Hepatocyte (in vitro differentiated cells): Measurements from ENCODE around the gene GTF2F1. TPM values are rescaled to one million over a fixed set of nuclear protein-coding genes. Genes with fewer than 3 reads are reported as not detected.

Experiments
- DNase-seq: peaks from one replicate; pipeline ENCODE4 v3.0.0-alpha.2; 2016; ENCODE audit warnings: low spot score
- H2AFZ ChIP-seq: fragments of 200-600 bp; sonication (generic); 2 replicates; pipeline ENCODE4 v1.6.0; 2016; ENCODE audit warnings: antibody characterized with exemption, mild to moderate bottlenecking
- H3K27ac ChIP-seq: fragments of 200-600 bp; sonication (generic); 2 replicates; pipeline ENCODE4 v1.5.1; 2016; ENCODE audit warnings: mild to moderate bottlenecking
- H3K27me3 ChIP-seq: fragments of 200-600 bp; sonication (generic); 2 replicates; pipeline ENCODE4 v1.6.1; 2016
- H3K36me3 ChIP-seq: fragments of 200-600 bp; sonication (generic); replicated peaks from 2 replicates; pipeline ENCODE4 v1.5.1; 2016; ENCODE audit warnings: low read depth; ENCODE audit not compliant: insufficient read depth
- H3K4me1 ChIP-seq: fragments of 200-600 bp; sonication (generic); 2 replicates; pipeline ENCODE4 v1.5.1; 2016; ENCODE audit warnings: mild to moderate bottlenecking, moderate library complexity; ENCODE audit not compliant: insufficient read depth
- H3K4me2 ChIP-seq: fragments of 200-600 bp; sonication (generic); 2 replicates; pipeline ENCODE4 v1.6.0; 2016
- H3K4me3 ChIP-seq: fragments of 200-600 bp; sonication (generic); 2 replicates; pipeline ENCODE4 v1.5.1; 2016; ENCODE audit warnings: mild to moderate bottlenecking
- H3K79me2 ChIP-seq: fragments of 200-600 bp; sonication (generic); 2 replicates; pipeline ENCODE4 v1.6.0; 2017; ENCODE audit warnings: mild to moderate bottlenecking
- H3K9me2 ChIP-seq: fragments of 200-600 bp; sonication (generic); replicated peaks from 2 replicates; pipeline ENCODE4 v1.6.0; 2017; ENCODE audit warnings: mild to moderate bottlenecking; ENCODE audit not compliant: insufficient read depth
- H3K9me3 ChIP-seq: fragments of 200-600 bp; sonication (generic); 2 replicates; pipeline ENCODE4 v1.5.1; 2016; ENCODE audit warnings: low read depth, mild to moderate bottlenecking
- H4K20me1 ChIP-seq: fragments of 200-600 bp; sonication (generic); 2 replicates; pipeline ENCODE4 v1.6.0; 2016; ENCODE audit warnings: mild to moderate bottlenecking; ENCODE audit not compliant: insufficient read depth, poor library complexity, severe bottlenecking
- CTCF ChIP-seq: fragments of 200-600 bp; sonication (generic); IDR thresholded peaks from 2 replicates; pipeline ENCODE4 v1.5.1; 2016; ENCODE audit warnings: antibody characterized with exemption, mild to moderate bottlenecking; ENCODE audit not compliant: poor library complexity
- EZH2 ChIP-seq: fragments of 200-600 bp; sonication (generic); IDR thresholded peaks from 2 replicates; pipeline ENCODE4 v1.6.1; 2016; ENCODE audit warnings: antibody characterized with exemption, mild to moderate bottlenecking, borderline replicate concordance
- EZH2phosphoT487 ChIP-seq: fragments of 200-600 bp; sonication (generic); IDR thresholded peaks from one replicate; pipeline ENCODE4 v1.6.1; 2018; ENCODE audit warnings: antibody characterized with exemption, mild to moderate bottlenecking, low read depth, moderate library complexity; ENCODE audit not compliant: unreplicated experiment, severe bottlenecking
- WGBS: methylation state at CpG from one replicate; pipeline ENCODE4 v1.1.6; 2016; ENCODE audit warnings: low lambda C conversion rate; ENCODE audit errors: missing lambda C conversion rate; 5-methylcytosine and 5-hydroxymethylcytosine counted together
- polyA plus RNA-seq: library from polyadenylated mRNA; unstranded; fragments of >200 nt; fragmentation: Nextera tagmentation; extraction: Ambion mirVana; gene quantifications from 2 replicates; pipeline ENCODE4 v1.2.1, GENCODE V29; 2016
- total RNA-seq: library from RNA; depleted of rRNA; stranded (reverse); fragments of >200 nt; gene quantifications from 2 replicates; pipeline ENCODE4 v1.2.3, GENCODE V29; 2014

The GTF2F1 gene
- total and polyA plus RNA-seq, 2 experiments from 2014 or later, result 44.6 to 47.5 TPM

GRCh38 chr19:6396305-6396704 is 3.3 kb upstream of the GTF2F1 start:
- no peaks in the 10 kb centered on the region for H4K20me1 ChIP-seq
- no peak for DNase-seq
- peaks cover 8% of the 10 kb centered on the region for H3K4me1 ChIP-seq
- peaks cover 15% of the 10 kb centered on the region for H3K79me2 ChIP-seq
- H3K36me3 ChIP-seq, result no peaks in the 10 kb centered on the region
- no peaks in the 10 kb centered on the region for H3K9me2 ChIP-seq
- 96% methylated on average over 12 of the region's 12 CpGs for WGBS
- H3K4me2 ChIP-seq, result no peak overlapping the region
- no peak for TF ChIP-seq CTCF
- TF ChIP-seq EZH2phosphoT487, result no peak
- TF ChIP-seq EZH2, result no peak
- no peak overlapping the region for H3K4me3 ChIP-seq
- H2AFZ ChIP-seq, result no peak overlapping the region
- no peak overlapping the region for H3K27ac ChIP-seq
- no peaks in the 10 kb centered on the region for H3K27me3 ChIP-seq
- H3K9me3 ChIP-seq, result no peaks in the 10 kb centered on the region

GRCh38 chr19:6394831-6395230 is 1.9 kb upstream of the GTF2F1 start:
- no peak overlapping the region for H3K4me3 ChIP-seq
- no peaks in the 10 kb centered on the region for H3K36me3 ChIP-seq
- no peak overlapping the region for H3K27ac ChIP-seq
- peaks cover 21% of the 10 kb centered on the region for H3K79me2 ChIP-seq
- no peaks in the 10 kb centered on the region for H3K9me3 ChIP-seq
- WGBS, result 91% methylated on average over 3 of the region's 3 CpGs
- H3K9me2 ChIP-seq, result no peaks in the 10 kb centered on the region
- H4K20me1 ChIP-seq, result no peaks in the 10 kb centered on the region
- no peak for TF ChIP-seq CTCF
- no peak for TF ChIP-seq EZH2phosphoT487
- no peak for TF ChIP-seq EZH2
- H3K4me1 ChIP-seq, result peaks cover 8% of the 10 kb centered on the region
- H3K27me3 ChIP-seq, result no peaks in the 10 kb centered on the region
- no peak overlapping the region for H3K4me2 ChIP-seq
- H2AFZ ChIP-seq, result no peak overlapping the region
- DNase-seq, result no peak

GRCh38 chr19:6393983-6394412 is 1.0 kb upstream of the GTF2F1 start:
- peak overlapping the region; percentile 68 for H2AFZ ChIP-seq

More at GRCh38 chr19:6393983-6394412, 1.0 kb upstream of the GTF2F1 start:
- peak overlapping the region; percentile 82 for H3K4me2 ChIP-seq
- peaks cover 8% of the 10 kb centered on the region for H3K4me1 ChIP-seq
- H3K4me3 ChIP-seq, result peak overlapping the region; percentile 32
- H3K36me3 ChIP-seq, result no peaks in the 10 kb centered on the region
- H3K27me3 ChIP-seq, result no peaks in the 10 kb centered on the region
- no peak for DNase-seq
- H3K9me3 ChIP-seq, result no peaks in the 10 kb centered on the region
- no peaks in the 10 kb centered on the region for H3K9me2 ChIP-seq
- H4K20me1 ChIP-seq, result no peaks in the 10 kb centered on the region
- H3K27ac ChIP-seq, result peak overlapping the region; percentile 98
- 20% methylated on average over 14 of the region's 14 CpGs for WGBS
- peaks cover 30% of the 10 kb centered on the region for H3K79me2 ChIP-seq
- TF ChIP-seq CTCF (no peak), EZH2 (no peak), EZH2phosphoT487 (no peak)
